Epithelial cell of proximal tubule (primary cell): ENCODE data around the gene P2RX2. TPM values are rescaled to one million over a fixed set of nuclear protein-coding genes. Genes with fewer than 3 reads are reported as not detected.

Experiments
- DNase-seq: peaks from one replicate; pipeline ENCODE4 v3.0.0-alpha.2; 2011; ENCODE audit warnings: low read depth
- H3K4me3 ChIP-seq: 2 replicates; pipeline ENCODE4 v1.5.1; 2011; ENCODE audit warnings: low read depth, mild to moderate bottlenecking, low read length
- CTCF ChIP-seq: conservative IDR thresholded peaks from 2 replicates; pipeline ENCODE4 v1.5.1; 2012; ENCODE audit warnings: low read depth, mild to moderate bottlenecking, low read length
- total RNA-seq: library from RNA; depleted of rRNA; stranded (reverse); fragments of >200 nt; gene quantifications from 2 replicates; pipeline ENCODE4 v1.2.3, GENCODE V29; 2015

P2RX2 gene
- total RNA-seq, 1 donor from 2014 or later = not detected

DNA sequence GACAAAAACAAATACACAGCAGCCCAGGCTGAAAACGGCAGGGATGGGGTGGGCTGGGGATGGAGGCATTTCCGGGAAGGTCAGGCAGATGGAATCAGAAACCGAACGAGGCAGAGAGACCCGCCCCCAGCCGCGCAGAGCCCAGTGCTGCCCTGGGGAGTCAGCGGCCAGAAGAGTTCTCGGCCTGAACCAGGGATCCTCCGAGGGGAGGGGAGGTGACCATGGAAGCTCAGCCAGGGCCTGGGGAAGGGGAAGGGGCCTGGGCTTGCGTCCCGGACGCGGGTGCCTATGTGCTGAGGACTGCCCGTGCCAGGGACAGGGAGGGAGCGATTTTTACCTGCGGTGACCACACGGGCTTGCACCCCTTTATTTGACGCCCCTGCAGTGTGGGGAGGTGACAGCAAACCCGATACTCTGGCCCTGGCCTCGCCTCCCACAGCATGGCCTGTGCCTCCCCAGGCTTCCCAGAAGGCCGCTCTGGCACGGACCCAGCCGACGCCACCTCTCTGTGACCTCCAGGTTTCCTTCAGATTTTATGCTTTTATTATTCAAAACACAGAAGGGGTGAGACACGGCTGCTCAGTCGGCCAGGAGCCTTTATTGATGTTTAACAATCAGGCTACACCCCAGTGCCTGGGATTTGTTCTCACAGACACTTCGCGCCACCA is 15.9 kb upstream of the P2RX2 start:
- H3K4me3 ChIP-seq = no peak overlapping the region
- peak; percentile 42 for DNase-seq
- TF ChIP-seq CTCF = no peak

DNA sequence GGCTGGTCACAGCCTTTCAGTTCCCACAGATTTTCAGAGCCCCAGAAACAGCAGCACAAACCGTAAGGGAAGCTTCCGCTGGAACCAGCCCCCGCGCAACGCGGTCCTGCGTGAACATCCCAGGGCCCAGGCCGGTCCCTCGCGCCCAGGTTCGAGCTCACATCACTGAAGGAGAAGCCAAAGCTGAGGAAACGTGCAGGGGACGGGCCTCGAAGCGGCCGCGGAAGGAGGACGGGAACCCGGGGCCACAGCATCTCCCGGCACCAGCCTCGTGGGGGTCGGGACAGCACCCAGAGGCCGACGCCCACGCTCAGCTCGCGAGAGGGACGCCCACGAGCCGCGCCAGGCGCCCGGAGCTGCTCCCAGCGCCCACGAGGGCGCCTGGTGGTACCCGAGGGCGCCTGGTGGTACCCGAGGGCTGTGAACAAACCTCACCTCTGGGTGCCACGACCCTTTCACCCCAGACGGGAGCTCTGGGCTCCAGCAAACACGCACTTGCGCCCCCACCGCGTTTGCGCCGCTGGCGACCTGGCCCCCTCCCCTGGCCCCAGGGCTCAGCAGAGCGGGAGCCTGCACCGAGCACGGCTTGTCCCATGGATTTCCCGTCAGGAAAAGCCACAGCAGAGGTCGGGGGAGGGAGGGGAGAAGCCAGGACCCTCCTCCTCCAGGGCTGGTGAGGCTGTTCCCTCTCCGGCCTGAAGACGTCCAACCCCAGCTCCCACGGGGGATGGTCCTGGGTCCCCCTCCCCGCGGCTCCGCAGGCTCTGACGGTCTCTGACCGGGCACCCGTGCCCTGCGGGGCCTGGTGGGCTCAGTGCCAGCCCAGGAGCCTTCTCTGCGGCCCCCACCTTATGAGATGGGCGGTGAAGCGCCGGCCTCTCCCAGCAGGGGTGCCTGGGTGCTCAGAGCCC is 15.1 kb upstream of the P2RX2 start:
- DNase-seq = no peak
- TF ChIP-seq CTCF = no peak
- peak overlapping the region; percentile 23 for H3K4me3 ChIP-seq

DNA sequence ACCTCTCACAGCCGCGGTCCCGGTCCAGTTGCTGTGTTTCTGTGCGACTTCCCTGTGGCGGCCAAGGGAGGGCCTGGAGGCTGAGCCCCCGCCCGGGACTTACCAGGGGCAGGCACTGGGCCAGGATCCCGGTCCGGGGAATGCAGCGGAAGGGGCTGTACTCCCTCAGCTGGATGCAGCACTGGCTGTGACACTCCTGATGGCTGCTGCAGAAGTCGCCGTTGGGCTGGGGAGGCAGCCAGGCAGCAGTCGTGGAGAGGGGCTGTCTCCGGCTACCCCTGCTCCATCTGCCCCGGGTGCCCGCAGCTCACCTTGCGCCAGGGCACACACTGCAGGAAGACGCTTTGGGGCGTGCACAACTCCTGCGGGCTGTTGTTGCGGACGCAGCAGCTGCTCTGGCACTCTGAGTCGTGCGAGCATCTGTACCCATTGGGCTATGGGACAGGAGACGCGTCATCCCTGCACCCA is 14.4 kb upstream of the P2RX2 start:
- peak overlapping the region; percentile 23 for H3K4me3 ChIP-seq
- no peak for DNase-seq
- TF ChIP-seq CTCF = no peak

DNA sequence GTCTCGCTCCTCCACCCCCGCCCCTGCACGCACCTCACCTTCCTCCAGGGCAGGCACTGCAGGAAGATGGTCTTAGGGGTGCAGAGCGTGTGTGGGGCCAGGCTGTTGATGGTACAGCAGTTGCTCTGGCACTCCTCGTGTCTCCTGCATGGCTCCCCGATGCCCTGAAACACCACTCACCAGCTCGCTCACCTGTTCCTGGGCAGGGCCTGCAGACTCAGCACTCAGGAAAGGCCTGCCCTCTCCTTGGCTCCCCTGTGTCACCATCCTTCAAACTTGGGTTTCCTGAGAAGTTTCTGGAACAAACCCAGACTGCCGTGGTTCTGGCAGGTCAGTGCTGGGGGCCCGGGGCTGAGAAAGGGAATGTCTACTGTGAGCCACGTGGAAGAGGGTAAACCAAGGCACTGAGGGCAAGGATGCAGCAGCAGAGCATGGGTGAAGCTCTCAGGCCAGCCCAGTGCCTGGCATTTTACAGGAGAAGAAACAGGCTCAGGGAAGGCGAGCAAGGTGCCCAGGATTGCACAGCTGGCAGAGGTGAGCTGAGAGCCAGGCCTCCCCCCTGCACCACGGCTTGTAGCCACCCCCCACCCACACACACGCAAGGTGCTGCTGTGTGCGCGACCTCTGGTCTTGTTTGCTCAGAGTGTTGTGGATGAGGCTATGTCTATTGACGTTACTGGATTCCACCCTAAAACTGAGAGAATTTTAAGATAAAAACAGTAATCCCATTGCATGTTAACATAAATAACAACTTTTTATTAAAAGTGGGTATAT is 13.7 kb upstream of the P2RX2 start:
- H3K4me3 ChIP-seq = no peak overlapping the region
- no peak for DNase-seq
- no peak for TF ChIP-seq CTCF

GRCh38 chr12:132605892-132606291 is 12.7 kb upstream of the P2RX2 start:
- no peak for DNase-seq
- no peak for TF ChIP-seq CTCF
- no peak overlapping the region for H3K4me3 ChIP-seq

- no peak overlapping the region for H3K4me3 ChIP-seq
- DNase-seq = no peak
- TF ChIP-seq CTCF = no peak
These were observed 12.1 kb upstream of the P2RX2 start for GRCh38 chr12:132606466-132606865.
